AML-193 (cell line): ENCODE data around the gene UBTD1.
A peak's percentile ranks its signal among the peaks of the same experiment; 100 is the strongest.
"Not testable (repeated sequence)": the region's sequence is repeated elsewhere in the genome, so short reads cannot be mapped to it uniquely, and the experiment has no call there.

Source experiments
- DNase-seq, 2 experiments: peaks; one replicate each; lab custom pipeline; 2025; lab: John Stamatoyannopoulos, UW

Gene UBTD1

GRCh38 chr10:97563337-97563736 lies 64.6 kb downstream of the UBTD1 start:
- no peak for DNase-seq

- no peak for DNase-seq
These were observed 66.1 kb downstream of the UBTD1 start for GRCh38 chr10:97564776-97565175.

- DNase-seq = no peak
These were observed 67.7 kb downstream of the UBTD1 start for GRCh38 chr10:97566336-97566996.

- DNase-seq = no peak
These were observed 69.2 kb downstream of the UBTD1 start for GRCh38 chr10:97567891-97568290.

- DNase-seq = no peak
These were observed 71.5 kb downstream of the UBTD1 start for GRCh38 chr10:97570146-97570788.

- DNase-seq = no peak
These were observed 72.2 kb downstream of the UBTD1 start for GRCh38 chr10:97570789-97571471.

GRCh38 chr10:97571622-97572021 lies 72.9 kb downstream of the UBTD1 start:
- DNase-seq = no peak

- DNase-seq = peak; percentile 56 to 70
These were observed 73.7 kb downstream of the UBTD1 start, which contains the start of gene ANKRD2 for GRCh38 chr10:97572214-97572989. Gene ANKRD2, plus strand, starts transcription at chr10:97572779. Its CDS starts 10 bp downstream, at chr10:97572789.

GRCh38 chr10:97573021-97573420 lies 74.3 kb downstream of the UBTD1 start:
- DNase-seq = no peak

- DNase-seq = no peak
These were observed 74.9 kb downstream of the UBTD1 start for GRCh38 chr10:97573672-97574071.

GRCh38 chr10:97574374-97575126 lies 75.8 kb downstream of the UBTD1 start:
- no peak for DNase-seq

GRCh38 chr10:97575127-97575668 lies 76.5 kb downstream of the UBTD1 start:
- DNase-seq = no peak

GRCh38 chr10:97576487-97576886 lies 77.8 kb downstream of the UBTD1 start:
- not testable (repeated sequence) for DNase-seq

GRCh38 chr10:97577701-97578100 lies 79.0 kb downstream of the UBTD1 start:
- DNase-seq = no peak

- DNase-seq = no peak
These were observed 79.6 kb downstream of the UBTD1 start for GRCh38 chr10:97578171-97578844.

GRCh38 chr10:97580421-97581367 lies 82.0 kb downstream of the UBTD1 start:
- DNase-seq = no peak

GRCh38 chr10:97582169-97582568 lies 83.4 kb downstream of the UBTD1 start:
- no peak for DNase-seq

- no peak for DNase-seq
These were observed 84.8 kb downstream of the UBTD1 start for GRCh38 chr10:97583476-97583875.

- DNase-seq = no peak
These were observed 85.5 kb downstream of the UBTD1 start, which contains the start of gene HOGA1 for GRCh38 chr10:97584060-97584797. Gene HOGA1, plus strand, starts transcription at chr10:97584389. Its CDS starts 315 bp downstream, at chr10:97584704.
